ENCODE measurements around the gene SYNE2.

DNA sequence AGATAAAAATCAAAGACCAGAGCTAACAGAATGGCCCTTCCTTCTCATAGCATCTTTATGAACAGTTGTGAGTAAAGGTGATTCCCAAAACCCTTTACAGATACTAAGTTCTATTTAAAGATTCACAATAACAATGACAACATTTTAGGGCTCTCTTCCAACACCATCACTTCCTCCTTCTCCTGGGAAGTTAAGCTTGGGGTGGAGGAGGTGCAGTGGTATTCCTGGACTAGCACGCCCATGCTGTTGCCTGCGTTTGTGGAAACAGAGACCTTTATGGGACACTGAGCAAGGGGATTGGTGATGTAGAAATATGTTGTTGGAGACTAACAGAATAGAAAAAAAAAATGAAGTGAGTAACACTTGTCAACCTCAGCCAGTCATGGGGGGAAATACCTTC lies 22.5 kb downstream of the SYNE2 start:
- TF ChIP-seq, protein P1, sequence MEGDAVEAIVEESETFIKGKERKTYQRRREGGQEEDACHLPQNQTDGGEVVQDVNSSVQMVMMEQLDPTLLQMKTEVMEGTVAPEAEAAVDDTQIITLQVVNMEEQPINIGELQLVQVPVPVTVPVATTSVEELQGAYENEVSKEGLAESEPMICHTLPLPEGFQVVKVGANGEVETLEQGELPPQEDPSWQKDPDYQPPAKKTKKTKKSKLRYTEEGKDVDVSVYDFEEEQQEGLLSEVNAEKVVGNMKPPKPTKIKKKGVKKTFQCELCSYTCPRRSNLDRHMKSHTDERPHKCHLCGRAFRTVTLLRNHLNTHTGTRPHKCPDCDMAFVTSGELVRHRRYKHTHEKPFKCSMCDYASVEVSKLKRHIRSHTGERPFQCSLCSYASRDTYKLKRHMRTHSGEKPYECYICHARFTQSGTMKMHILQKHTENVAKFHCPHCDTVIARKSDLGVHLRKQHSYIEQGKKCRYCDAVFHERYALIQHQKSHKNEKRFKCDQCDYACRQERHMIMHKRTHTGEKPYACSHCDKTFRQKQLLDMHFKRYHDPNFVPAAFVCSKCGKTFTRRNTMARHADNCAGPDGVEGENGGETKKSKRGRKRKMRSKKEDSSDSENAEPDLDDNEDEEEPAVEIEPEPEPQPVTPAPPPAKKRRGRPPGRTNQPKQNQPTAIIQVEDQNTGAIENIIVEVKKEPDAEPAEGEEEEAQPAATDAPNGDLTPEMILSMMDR (IDR thresholded peaks at IDR 0.05) = no peak
- no peak for TF ChIP-seq EZH2 (IDR thresholded peaks at IDR 0.05)

All from neural progenitor cell (in vitro differentiated cells).